Breast epithelium (tissue), 4 donors: ENCODE results near the gene EFHC2. TPM values are rescaled to one million over a fixed set of nuclear protein-coding genes. Genes with fewer than 3 reads are reported as not detected.

Experiments used
- DNase-seq, 2 donors: peaks; one replicate each; pipeline ENCODE4 v3.0.0-alpha.2; 2019; ENCODE audit warnings: low spot score in 2 of 2
- H3K27ac ChIP-seq, 2 donors: fragments of 200-600 bp; sonication (generic) in 1 of 2; one replicate each; pipeline ENCODE4 v1.5.1; 2016 to 2019; ENCODE audit warnings: mild to moderate bottlenecking in 1 of 2
- H3K27me3 ChIP-seq, 2 donors: fragments of 200-600 bp; sonication (generic) in 1 of 2; one replicate each; pipeline versions ENCODE4 v1.5.1 to v1.6.0; 2017 to 2019; ENCODE audit warnings: control low read depth in 1 of 2, mild to moderate bottlenecking in 1 of 2
- H3K36me3 ChIP-seq: fragments of 200-600 bp; one replicate; pipeline ENCODE4 v1.5.1; 2019
- H3K4me1 ChIP-seq, 2 donors: fragments of 200-600 bp; sonication (generic); one replicate each; pipeline ENCODE4 v1.5.1; 2016 to 2019; ENCODE audit warnings: control low read depth in 1 of 2
- H3K4me3 ChIP-seq, 3 donors: fragments of 200-600 bp; sonication (generic); 1 replicate in 2 of 3; 2 replicates in 1 of 3; pipeline ENCODE4 v1.5.1; 2016 to 2019; ENCODE audit warnings: mild to moderate bottlenecking in 3 of 3, moderate library complexity in 2 of 3
- H3K9me3 ChIP-seq, 2 donors: fragments of 200-600 bp; sonication (generic) in 1 of 2; one replicate each; pipeline ENCODE4 v1.5.1; 2016 to 2019; ENCODE audit warnings: control low read depth in 1 of 2
- CTCF ChIP-seq, 3 donors: fragments of 450-650 bp; IDR thresholded peaks; one replicate each; pipeline ENCODE4 v1.5.1; 2016 to 2017; ENCODE audit warnings: antibody characterized with exemption in 3 of 3, mild to moderate bottlenecking in 3 of 3, moderate library complexity in 3 of 3
- POLR2A ChIP-seq: fragments of 450-650 bp; IDR thresholded peaks from one replicate; pipeline ENCODE4 v1.6.1; 2016; ENCODE audit warnings: antibody characterized with exemption, mild to moderate bottlenecking, moderate library complexity
- POLR2AphosphoS5 ChIP-seq, 3 donors: sonication (generic); formaldehyde crosslinking; IDR thresholded peaks; one replicate each; pipeline ENCODE4 v1.6.1; 2017; ENCODE audit warnings: antibody characterized with exemption in 3 of 3
- intact Hi-C: fragments of 100-400 bp; cut with DNase I; formaldehyde crosslinking; loops from one replicate; pipeline ENCODE4 v1.15.1; 2023; ENCODE audit warnings: low total_unique reads
- total RNA-seq, 3 donors: library from RNA; depleted of rRNA; stranded (reverse); fragments of >200 nt; gene quantifications; one replicate each; pipeline ENCODE4 v1.1.0, GENCODE V29; 2016

The EFHC2 gene
- total RNA-seq, 3 donors from 2014 or later: 0.32 to 1.9 (median 0.66) TPM

- no peak for TF ChIP-seq POLR2A
- no peak for TF ChIP-seq CTCF (IDR thresholded peaks at IDR 0.05)
- no peak for TF ChIP-seq POLR2AphosphoS5 (IDR thresholded peaks at IDR 0.05)
- H3K27me3 ChIP-seq: peaks cover 0 to 32% of the 10 kb centered on the region in 2 donors
Measured at GRCh38 chrX:44101281-44101680, 242.2 kb downstream of the EFHC2 start.

GRCh38 chrX:44099366-44099765, 244.1 kb downstream of the EFHC2 start:
- Histone ChIP-seq H3K9me3 (no peaks in the 10 kb centered on the region), H3K4me1 (no peaks in the 10 kb centered on the region), H3K27me3 (peaks cover 0 to 36% of the 10 kb centered on the region in 2 donors), H3K27ac (no peak overlapping the region), H3K4me3 (no peak overlapping the region), H3K36me3 (no peaks in the 10 kb centered on the region)
- TF ChIP-seq CTCF (IDR thresholded peaks at IDR 0.05): no peak
- TF ChIP-seq POLR2AphosphoS5 (IDR thresholded peaks at IDR 0.05): no peak
- no peak for TF ChIP-seq POLR2A
- DNase-seq: no peak
- intact Hi-C loops: no loop called here

More at GRCh38 chrX:44101281-44101680, 242.2 kb downstream of the EFHC2 start:
- intact Hi-C loops: no loop called here
- H3K4me3 ChIP-seq: no peak overlapping the region
- no peak overlapping the region for H3K27ac ChIP-seq
- DNase-seq: no peak
- no peaks in the 10 kb centered on the region for H3K36me3 ChIP-seq
- H3K4me1 ChIP-seq: no peaks in the 10 kb centered on the region
- peaks cover 2 to 4% of the 10 kb centered on the region in 2 donors for H3K9me3 ChIP-seq

Other genes starting within 250 kb of the EFHC2 start
- 10 to 100 TPM; 12.0 to 14.4 (median 13.5) TPM for gene FUNDC1, start 199.2 kb upstream of the EFHC2 start, total RNA-seq